Liver (tissue), 3 donors: Measurements from ENCODE around the gene SELL.
"Not testable (repeated sequence)": the region's sequence is repeated elsewhere in the genome, so short reads cannot be mapped to it uniquely, and the experiment has no call there.

ENCODE experiments used
- ATF3 ChIP-seq: IDR thresholded peaks from 2 replicates; pipeline ENCODE4 v1.6.1; 2016; ENCODE audit warnings: antibody characterized with exemption
- CTCF ChIP-seq: fragments of 150-350 bp; IDR thresholded peaks from 2 replicates; pipeline ENCODE4 v1.5.1; 2017; ENCODE audit warnings: improper control_type of control experiment, low read depth, low read length; ENCODE audit not compliant: missing input control
- EGR1 ChIP-seq, 2 donors: IDR thresholded peaks; 2 replicates each; pipeline ENCODE4 v1.6.1; 2016 to 2018; ENCODE audit warnings: antibody characterized with exemption in 2 of 2, low read depth in 2 of 2
- FOXA1 ChIP-seq: IDR thresholded peaks from 2 replicates; pipeline ENCODE4 v1.6.1; 2016; ENCODE audit warnings: antibody characterized with exemption
- FOXA2 ChIP-seq: IDR thresholded peaks from 2 replicates; pipeline ENCODE4 v1.6.1; 2016; ENCODE audit warnings: antibody characterized with exemption
- HNF4G ChIP-seq: IDR thresholded peaks from 2 replicates; pipeline ENCODE4 v1.6.1; 2016; ENCODE audit warnings: antibody characterized with exemption
- JUND ChIP-seq, 2 donors: IDR thresholded peaks; 2 replicates each; pipeline ENCODE4 v1.6.1; 2016; ENCODE audit warnings: antibody characterized with exemption in 2 of 2
- MAX ChIP-seq: IDR thresholded peaks from 2 replicates; pipeline ENCODE4 v1.6.1; 2016; ENCODE audit warnings: antibody characterized with exemption
- RAD21 ChIP-seq, 2 donors: IDR thresholded peaks; 2 replicates each; pipeline ENCODE4 v1.6.1; 2016; ENCODE audit warnings: antibody characterized with exemption in 2 of 2, mild to moderate bottlenecking in 2 of 2
- REST ChIP-seq: IDR thresholded peaks from 2 replicates; pipeline ENCODE4 v1.6.1; 2016; ENCODE audit warnings: antibody characterized with exemption, mild to moderate bottlenecking
- RXRA ChIP-seq, 2 donors: IDR thresholded peaks; 2 replicates each; pipeline ENCODE4 v1.6.1; 2017 to 2018; ENCODE audit warnings: antibody characterized with exemption in 2 of 2, mild to moderate bottlenecking in 1 of 2
- TAF1 ChIP-seq: conservative IDR thresholded peaks from 2 replicates; pipeline ENCODE4 v1.6.1; 2016; ENCODE audit warnings: antibody characterized with exemption, mild to moderate bottlenecking
- YY1 ChIP-seq: IDR thresholded peaks from 2 replicates; pipeline ENCODE4 v1.6.1; 2016; ENCODE audit warnings: antibody characterized with exemption, mild to moderate bottlenecking
- ZBTB33 ChIP-seq: IDR thresholded peaks from 2 replicates; pipeline ENCODE4 v1.6.1; 2016; ENCODE audit warnings: antibody characterized with exemption
- donor health status: healthy.
- donor health status: healthy.

GRCh38 chr1:169661066-169661465 lies 50.4 kb downstream of the SELL start:
- TF ChIP-seq CTCF; ZBTB33; EGR1 (IDR thresholded peaks at IDR 0.05; ENCODE audit: low read depth in 2 of 2); REST; TAF1; MAX; RAD21 (IDR thresholded peaks at IDR 0.05); YY1; JUND (IDR thresholded peaks at IDR 0.05); FOXA2; RXRA (IDR thresholded peaks at IDR 0.05); ATF3; HNF4G; FOXA1: not testable (repeated sequence)
